Fibroblast of the aortic adventitia (primary cell): ENCODE data around the gene FAM20A. TPM values are rescaled to one million over a fixed set of nuclear protein-coding genes. Genes with fewer than 3 reads are reported as not detected.

Source experiments
- DNase-seq: peaks from one replicate; pipeline ENCODE4 v3.0.0-alpha.2; 2010; ENCODE audit warnings: low read depth
- H3K4me3 ChIP-seq: 2 replicates; pipeline ENCODE4 v1.5.1; 2011; ENCODE audit warnings: low read depth, mild to moderate bottlenecking, control low read depth, low read length, moderate library complexity
- CTCF ChIP-seq: IDR thresholded peaks from 2 replicates; pipeline ENCODE4 v1.5.1; 2011; ENCODE audit warnings: mild to moderate bottlenecking, low read length, control low read depth, inconsistent platforms; ENCODE audit not compliant: insufficient read depth
- total RNA-seq: library from RNA; depleted of rRNA; stranded (reverse); fragments of >200 nt; gene quantifications from 2 replicates; pipeline ENCODE4 v1.2.3, GENCODE V29; 2012; ENCODE audit warnings: low replicate concordance

Gene FAM20A
- total RNA-seq, 1 donor, result 10.5 TPM

DNA sequence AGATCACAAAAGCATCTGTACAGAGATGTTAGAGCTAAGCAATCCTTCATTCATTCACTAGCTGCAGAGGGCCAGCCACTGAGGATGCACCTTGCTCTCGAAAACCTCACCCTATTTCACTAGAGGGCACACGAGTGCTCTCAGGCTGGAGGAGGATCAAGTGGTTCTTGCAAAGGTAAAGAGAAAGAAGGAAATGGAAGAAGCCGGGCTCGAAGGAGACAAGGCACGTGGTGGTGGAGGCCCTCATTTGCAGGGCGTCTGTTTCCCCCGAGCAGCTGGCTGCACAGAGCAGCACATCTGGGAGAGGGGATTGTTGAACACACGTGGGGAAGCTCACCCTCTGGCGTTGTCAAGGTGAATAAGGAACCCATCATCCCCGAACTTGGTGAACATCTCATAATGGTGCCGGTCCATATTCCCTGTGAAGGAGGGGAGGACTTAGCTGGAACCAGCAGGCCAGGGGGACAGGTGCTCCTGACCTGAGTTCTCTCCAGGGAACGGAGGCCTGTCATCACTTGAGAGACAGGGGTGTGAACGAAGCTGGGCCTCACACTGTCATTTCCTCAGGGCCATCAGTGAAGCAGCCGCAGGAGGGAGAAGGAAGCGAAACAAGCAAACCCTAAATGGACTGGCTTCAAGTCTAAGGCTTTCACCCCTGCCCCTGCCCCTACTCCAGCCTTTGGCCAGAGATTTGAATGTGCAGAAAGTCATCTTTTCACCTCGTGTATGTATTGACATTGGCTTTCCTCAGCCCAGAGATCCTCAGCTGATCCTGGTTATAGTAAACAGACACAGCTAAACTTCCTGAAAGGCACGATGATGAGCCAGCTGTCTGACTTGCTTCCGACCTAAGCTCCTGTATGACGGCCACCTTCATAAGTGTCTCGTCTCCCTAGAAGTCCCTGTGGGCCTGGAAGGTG is 61.4 kb downstream of the FAM20A start:
- peak; percentile 54 for DNase-seq
- TF ChIP-seq CTCF, result peak; percentile 52
- H3K4me3 ChIP-seq, result no peak overlapping the region

DNA sequence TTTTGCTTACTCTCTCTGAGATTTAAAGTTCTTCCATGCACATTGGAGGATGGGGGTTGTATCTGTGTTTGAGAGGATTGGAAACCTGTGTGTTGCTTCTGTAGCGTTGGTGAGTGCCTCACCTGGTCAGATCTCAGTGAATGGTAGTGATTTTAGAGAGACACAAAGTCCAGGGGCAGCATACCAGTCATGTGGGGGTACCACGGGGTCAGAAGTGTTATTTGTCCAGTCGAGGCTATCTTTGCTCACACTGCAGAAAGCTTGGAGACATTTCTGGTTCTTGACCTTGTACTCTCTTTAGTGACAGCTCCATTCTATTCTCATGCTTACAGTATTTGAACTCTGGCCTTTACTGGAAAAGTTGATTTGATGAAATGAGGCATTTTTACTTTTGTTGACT is 65.2 kb downstream of the FAM20A start:
- H3K4me3 ChIP-seq, result no peak overlapping the region
- no peak for DNase-seq
- no peak for TF ChIP-seq CTCF

DNA sequence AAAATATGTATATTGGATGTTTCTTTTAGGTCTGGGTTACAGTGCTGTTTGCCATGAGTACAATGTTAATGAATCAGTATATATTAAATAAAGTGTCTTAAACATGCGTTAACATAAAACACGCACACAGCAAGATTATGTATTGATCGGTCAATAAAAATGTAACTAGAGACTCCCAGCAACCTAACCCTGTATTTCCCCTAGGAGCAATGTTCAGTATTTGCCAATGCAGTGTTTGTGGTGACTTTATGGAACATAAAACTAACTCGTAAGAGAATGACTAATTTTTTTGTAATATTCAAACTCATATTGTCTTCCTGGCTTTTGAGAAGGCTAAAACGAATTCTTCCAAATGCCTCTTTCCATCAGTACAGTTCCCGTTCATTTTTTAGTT is 66.5 kb downstream of the FAM20A start:
- H3K4me3 ChIP-seq, result no peak overlapping the region
- no peak for DNase-seq
- TF ChIP-seq CTCF, result no peak

GRCh38 chr17:68533887-68534694 is 67.1 kb downstream of the FAM20A start:
- peak; percentile 53 for TF ChIP-seq CTCF
- no peak overlapping the region for H3K4me3 ChIP-seq
- DNase-seq, result peak; percentile 90

DNA sequence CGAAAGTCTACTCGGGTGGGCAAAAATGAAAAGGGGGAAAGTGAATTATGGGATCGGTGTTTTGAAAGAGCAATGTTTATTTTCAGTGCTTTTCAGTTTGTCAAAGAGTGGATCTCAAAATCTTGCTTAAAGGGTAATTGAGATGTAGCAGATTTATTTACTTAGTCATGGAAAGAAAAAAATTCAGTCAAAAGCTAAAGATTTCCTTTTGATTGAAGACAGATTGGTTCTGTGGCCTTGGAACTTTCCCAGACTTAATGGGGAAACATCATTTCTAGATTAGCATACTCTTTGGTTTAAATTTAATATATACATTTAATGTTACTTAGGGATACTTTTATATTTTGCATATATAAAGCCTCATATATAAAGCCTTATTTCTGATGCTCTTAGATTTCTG is 68.3 kb downstream of the FAM20A start:
- no peak for DNase-seq
- no peak for TF ChIP-seq CTCF
- no peak overlapping the region for H3K4me3 ChIP-seq

- H3K4me3 ChIP-seq, result no peak overlapping the region
- no peak for DNase-seq
- TF ChIP-seq CTCF, result no peak
These were observed 69.9 kb downstream of the FAM20A start for GRCh38 chr17:68531252-68531651.
